GM12891 (cell line): ENCODE data around the gene FBXO15.

ENCODE experiments used
- POLR2A ChIP-seq: IDR thresholded peaks from 2 replicates; pipeline ENCODE4 v1.6.1; 2011; ENCODE audit warnings: low read depth, low read length, control low read depth
- POLR2AphosphoS5 ChIP-seq: IDR thresholded peaks from 2 replicates; pipeline ENCODE4 v1.6.1; 2011; ENCODE audit warnings: low read depth, low read length, control low read depth
- POU2F2 ChIP-seq: IDR thresholded peaks from 2 replicates; pipeline ENCODE4 v1.6.1; 2011; ENCODE audit warnings: low read depth, mild to moderate bottlenecking, control low read depth, low read length, moderate library complexity
- TAF1 ChIP-seq: IDR thresholded peaks from 2 replicates; pipeline ENCODE4 v1.6.1; 2011; ENCODE audit warnings: low read depth, low read length, control low read depth

DNA sequence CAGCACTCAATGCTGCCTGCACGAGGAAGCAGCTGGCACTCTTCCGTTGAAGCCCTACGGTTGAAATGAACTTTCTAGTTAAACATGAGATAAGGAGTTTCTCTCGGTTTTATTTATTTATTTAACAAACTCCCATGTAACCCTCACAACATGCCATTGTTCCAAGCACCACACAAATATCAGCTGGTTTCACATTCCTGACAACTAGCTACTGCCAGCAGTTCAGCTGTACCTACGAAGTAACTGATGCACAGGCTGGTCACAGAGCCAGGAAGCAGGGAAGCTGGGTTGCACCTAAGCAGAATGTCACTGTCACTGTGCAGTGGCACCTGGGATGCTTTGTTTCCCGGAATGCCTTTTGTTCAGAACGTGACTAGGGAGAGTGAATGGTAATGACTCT lies 18.8 kb upstream of the FBXO15 start:
- TF ChIP-seq POLR2AphosphoS5 (no peak), POLR2A (no peak), TAF1 (no peak), POU2F2 (no peak)
